Measurements from ENCODE around the gene MUC12.

Gene MUC12

GRCh38 chr7:101066141-101066832 is 96.9 kb downstream of the MUC12 start:
- FAIRE-seq, result no peak

- FAIRE-seq, result no peak
These were observed 97.4 kb downstream of the MUC12 start for GRCh38 chr7:101066833-101067177.

GRCh38 chr7:101068401-101068800 is 99.0 kb downstream of the MUC12 start:
- no peak for FAIRE-seq

All from islet of Langerhans (tissue), 1 donor.